NCI-H460 (cell line): ENCODE results near the gene GRIK2. TPM values are rescaled to one million over a fixed set of nuclear protein-coding genes. Genes with fewer than 3 reads are reported as not detected.

Experiments
- DNase-seq: peaks from one replicate; pipeline ENCODE4 v3.0.0-alpha.2; 2016; ENCODE audit warnings: low read depth; ENCODE audit errors: extremely low read depth
- total RNA-seq: library from RNA; depleted of rRNA; stranded (reverse); fragments of >200 nt; shearing (Covaris generic); gene quantifications from 2 replicates; pipeline ENCODE4 v1.2.3, GENCODE V29; 2014

The GRIK2 gene
- total RNA-seq, 1 experiment from 2014 or later: not detected

- no peak for DNase-seq
These were observed 543.0 kb downstream of the GRIK2 start for GRCh38 chr6:101936516-101936915.

GRCh38 chr6:101937108-101937507, 543.6 kb downstream of the GRIK2 start:
- DNase-seq: no peak

DNA sequence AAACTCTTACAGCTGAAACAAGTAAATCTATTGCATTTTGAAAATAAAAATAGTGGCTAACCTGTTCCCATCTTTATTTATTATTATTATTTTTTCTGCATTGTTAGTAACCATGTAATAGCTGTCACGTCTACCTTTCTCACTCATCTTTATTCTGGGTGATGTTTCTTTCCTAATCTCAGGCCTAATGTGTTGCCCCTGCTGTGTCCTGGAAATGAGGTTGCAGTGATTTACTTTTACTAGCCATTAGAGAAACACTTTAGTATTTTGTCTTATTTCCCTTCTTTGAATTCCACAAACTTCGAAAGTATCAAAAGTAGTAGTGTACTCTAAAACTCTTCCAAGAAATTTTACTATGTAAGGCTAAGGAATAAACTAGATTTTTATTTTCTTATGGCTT, 546.9 kb downstream of the GRIK2 start:
- DNase-seq: no peak

DNA sequence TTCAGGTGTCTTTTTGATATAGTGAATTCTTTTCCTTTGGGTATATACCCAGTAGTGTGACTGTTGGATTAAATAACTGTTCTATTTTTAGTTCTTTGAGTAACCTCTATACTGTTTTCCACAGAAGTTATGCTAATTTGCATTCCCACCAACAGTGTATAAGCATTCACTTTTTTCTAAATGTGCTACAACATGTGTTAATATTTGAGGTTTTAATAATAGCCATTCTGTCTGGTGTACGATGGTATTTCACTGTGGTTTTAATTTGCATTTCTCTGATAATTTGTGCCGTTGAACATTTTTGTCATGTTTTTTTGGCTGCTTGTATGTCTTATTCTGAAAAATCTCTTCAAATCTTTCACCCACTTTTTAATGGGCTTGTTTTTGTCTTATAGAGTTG, 563.5 kb downstream of the GRIK2 start:
- DNase-seq: no peak

DNA sequence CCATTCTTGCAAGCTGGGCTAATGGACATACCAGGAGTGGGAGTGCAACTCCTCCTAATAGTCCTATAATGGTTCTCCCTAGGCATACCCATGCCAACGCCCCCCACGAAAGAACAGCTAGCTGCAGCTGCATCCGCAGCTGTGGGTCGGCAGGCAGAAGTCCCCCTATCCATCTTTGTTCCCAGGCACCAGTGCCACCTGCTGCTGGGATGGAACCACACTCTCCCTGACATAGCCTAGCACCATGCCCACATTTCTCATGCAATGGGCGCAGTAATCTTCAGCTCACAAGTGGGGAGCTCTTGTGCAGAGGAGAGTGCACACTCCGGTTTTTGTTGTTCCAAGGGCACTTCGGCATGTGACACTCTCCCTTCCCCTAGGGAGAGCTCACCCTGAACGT, 567.8 kb downstream of the GRIK2 start:
- no peak for DNase-seq

GRCh38 chr6:101980924-101981323, 587.4 kb downstream of the GRIK2 start:
- no peak for DNase-seq

DNA sequence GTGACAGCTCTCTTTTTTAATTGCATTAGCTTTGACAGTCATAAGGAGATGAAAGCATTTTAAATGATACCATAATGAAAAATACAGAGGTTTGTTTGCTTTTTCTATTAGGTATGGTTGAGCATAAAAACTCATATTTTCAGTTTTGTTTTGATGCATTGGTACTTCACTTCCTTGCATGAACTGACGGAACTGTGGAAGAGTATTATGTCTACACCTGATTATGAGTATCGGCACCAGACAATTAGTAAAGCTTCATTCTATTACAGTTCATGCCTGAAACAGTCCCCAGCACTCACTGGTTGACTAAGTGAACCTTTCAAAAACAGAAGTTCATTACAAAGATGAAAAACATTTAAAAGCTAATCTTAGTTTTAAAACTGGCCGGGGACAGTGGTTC, 593.0 kb downstream of the GRIK2 start:
- no peak for DNase-seq

GRCh38 chr6:101992286-101992685, 598.8 kb downstream of the GRIK2 start:
- DNase-seq: no peak

DNA sequence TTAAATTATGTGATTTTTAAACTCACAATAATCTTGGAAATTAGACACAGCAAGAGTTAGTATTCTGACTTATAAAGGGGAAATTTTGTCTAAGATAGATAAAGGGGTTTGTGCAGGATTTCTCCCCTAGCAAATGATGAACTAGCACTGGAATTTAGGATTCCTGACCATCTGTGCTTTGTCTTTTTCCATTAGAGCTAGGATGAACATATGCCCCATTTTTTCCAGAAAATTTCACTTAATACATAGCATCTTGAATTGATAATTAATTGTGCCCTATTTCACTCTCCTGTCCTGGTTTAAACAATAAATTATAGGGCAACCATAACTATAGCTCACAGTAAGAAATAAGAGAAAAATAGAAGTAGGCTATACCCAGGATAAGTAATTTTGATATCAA, 601.0 kb downstream of the GRIK2 start:
- DNase-seq: no peak

- DNase-seq: no peak
These were observed 621.9 kb downstream of the GRIK2 start for GRCh38 chr6:102015431-102015830.

GRCh38 chr6:102022281-102022680, 628.8 kb downstream of the GRIK2 start:
- DNase-seq: no peak

DNA sequence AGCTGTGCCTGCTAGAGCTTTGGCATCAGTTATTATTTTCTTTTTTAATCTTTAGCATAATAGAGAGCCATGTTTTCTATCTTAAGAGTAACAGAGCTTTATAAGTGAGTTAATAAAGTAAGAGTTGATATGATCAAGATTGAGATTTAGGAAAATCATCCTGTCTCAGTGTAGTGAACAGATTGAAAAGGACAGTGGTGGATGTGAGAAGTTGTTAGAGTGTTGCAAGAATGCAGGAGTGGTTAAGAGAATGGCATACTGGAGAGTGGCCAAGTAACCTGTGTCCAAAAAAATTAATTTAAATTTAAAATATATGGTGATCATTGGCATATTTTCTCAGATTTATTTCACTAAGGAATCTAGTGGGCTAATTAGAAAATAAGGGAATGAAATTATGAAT, 629.3 kb downstream of the GRIK2 start:
- DNase-seq: no peak

DNA sequence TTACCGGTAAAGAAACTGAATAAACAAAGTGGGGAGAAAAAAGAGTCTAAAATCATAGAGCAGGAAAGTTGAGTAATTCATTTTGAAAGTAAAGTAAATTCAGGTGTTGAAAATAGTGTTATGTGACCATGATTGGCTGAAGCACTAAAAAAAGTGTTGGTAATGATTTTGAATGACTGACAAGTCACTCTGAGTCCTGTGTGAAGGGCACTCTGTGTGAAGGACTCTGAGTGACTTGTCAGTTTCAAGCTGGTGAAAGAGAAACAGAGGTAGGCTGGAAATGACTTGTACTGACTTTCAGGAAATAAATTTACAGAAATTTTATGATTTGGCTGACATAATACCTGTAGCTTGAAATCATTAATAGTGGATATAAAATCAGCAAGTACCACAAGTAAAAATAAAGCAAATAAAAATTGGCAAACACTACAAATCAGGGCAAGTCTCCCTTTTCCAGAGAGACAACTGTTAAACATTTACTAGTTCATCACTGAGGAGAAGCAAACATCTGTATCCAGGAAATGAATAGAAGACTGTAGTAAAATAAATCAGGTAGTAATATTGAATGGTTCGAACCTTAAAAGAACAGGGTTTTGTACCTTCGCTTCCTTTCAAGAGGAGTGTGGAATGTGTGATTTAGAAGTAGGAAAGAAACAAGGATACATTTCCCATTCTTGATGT, 630.6 kb downstream of the GRIK2 start:
- DNase-seq: no peak

GRCh38 chr6:102026649-102027048, 633.1 kb downstream of the GRIK2 start:
- DNase-seq: no peak

- DNase-seq: no peak
These were observed 634.7 kb downstream of the GRIK2 start for GRCh38 chr6:102028176-102028575.

DNA sequence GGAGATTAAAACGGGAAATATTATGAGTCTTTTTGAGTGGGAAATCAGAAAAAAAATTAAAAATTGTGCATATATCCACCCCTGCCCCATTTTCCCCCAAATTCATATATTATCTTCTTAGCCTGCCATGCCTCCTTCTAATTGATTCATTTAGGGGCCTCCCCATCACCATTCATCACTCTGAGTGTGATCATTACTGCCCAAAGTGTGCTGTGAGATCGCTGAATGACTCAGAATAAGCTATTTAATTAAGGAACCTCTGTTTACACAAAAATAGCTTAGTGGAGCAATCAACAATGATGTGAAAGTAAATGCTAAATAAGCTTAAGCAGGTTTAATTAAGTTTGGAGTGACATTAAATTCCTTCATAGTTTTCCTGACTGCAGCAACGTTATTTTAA, 645.5 kb downstream of the GRIK2 start:
- no peak for DNase-seq

- no peak for DNase-seq
These were observed 645.9 kb downstream of the GRIK2 start for GRCh38 chr6:102039441-102039840.

DNA sequence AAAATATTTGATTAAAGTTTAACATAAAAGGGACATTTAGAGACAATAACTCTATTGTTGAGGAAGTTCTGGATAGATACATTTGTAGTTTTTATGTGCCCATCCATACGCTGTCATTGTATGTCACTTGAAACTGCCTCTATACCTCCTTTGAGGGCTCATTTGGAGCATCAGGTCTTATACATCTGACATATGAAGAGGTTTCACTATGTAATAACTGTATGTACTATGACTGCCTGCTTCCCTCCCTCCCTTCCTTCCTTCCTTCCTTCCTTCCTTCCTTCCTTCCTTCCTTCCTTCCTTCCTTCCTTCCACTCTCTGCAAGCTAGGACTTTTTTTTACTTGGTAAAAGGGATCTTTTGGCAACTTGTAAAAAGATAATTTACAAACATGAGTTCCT, 657.5 kb downstream of the GRIK2 start:
- DNase-seq: no peak

DNA sequence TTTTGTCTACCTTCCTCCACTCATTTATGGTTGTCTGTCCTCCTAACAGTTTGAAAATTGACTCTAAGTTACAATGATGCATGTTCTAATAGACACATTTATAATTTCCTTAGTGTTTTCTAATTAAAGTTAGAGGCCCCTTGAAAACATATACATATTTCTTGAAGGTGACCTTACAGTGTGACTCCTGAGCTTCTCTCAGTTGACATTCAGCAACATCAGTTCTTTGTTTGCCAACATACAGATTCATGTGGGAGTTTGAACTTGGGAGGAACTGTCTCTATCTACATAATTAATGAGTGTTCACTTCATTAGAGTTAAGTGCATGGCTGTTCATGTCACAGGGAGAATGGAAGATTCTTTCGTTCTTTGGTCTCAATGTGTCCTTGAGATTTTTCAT, 658.2 kb downstream of the GRIK2 start:
- no peak for DNase-seq

- DNase-seq: no peak
These were observed 670.6 kb downstream of the GRIK2 start for GRCh38 chr6:102064142-102064541.

- no peak for DNase-seq
These were observed 672.8 kb downstream of the GRIK2 start for GRCh38 chr6:102066301-102066700.

DNA sequence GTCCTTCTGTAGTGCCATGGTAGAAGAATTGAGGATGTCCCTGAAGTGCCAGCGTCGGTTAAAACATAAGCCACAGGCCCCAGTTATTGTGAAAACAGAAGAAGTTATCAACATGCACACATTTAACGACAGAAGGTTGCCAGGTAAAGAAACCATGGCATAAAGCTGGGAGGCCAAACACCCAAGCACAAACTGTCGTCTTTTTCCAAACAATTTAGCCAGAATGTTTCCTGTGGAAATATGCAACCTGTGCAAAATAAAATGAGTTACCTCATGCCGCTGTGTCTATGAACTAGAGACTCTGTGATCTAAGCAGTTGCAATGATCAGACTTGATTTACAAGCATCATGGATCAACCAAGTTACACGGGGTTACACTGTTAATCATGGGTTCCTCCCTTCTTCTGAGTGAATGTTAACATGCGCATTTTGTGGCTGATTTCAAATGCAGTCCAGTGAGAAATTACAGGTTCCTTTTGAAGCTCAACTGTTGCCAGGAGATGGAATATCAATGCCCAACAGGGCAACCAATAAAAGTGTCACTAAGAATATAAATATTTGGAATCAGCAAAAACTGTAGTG, 674.9 kb downstream of the GRIK2 start:
- DNase-seq: no peak

- DNase-seq: no peak
These were observed 682.0 kb downstream of the GRIK2 start for GRCh38 chr6:102075539-102075938.
